SU-DHL-6 (cell line): ENCODE measurements around the gene TCTN3.
A peak's percentile ranks its signal among the peaks of the same experiment; 100 is the strongest.
"Not testable (repeated sequence)": the region's sequence is repeated elsewhere in the genome, so short reads cannot be mapped to it uniquely, and the experiment has no call there.

Experiments used
- H2AFZ ChIP-seq: fragments of 200-600 bp; sonication (generic); 2 replicates; pipeline ENCODE4 v1.6.1; 2014; ENCODE audit warnings: low read depth, mild to moderate bottlenecking, moderate library complexity, mixed read lengths, antibody characterized with exemption, low read length; ENCODE audit not compliant: severe bottlenecking
- H3F3A ChIP-seq: fragments of 200-600 bp; shearing (Covaris generic); 2 replicates; pipeline ENCODE4 v1.6.0; 2016; ENCODE audit warnings: antibody characterized with exemption, mild to moderate bottlenecking; ENCODE audit not compliant: insufficient read depth
- H3K27ac ChIP-seq: fragments of 200-600 bp; sonication (generic); 2 replicates; pipeline ENCODE4 v1.5.1; 2016; ENCODE audit warnings: low read depth, mild to moderate bottlenecking, low read length, moderate library complexity, mixed read lengths
- H3K27me3 ChIP-seq: fragments of 200-600 bp; sonication (generic), shearing (Covaris generic); 2 replicates; pipeline ENCODE4 v1.6.0; 2014; ENCODE audit warnings: mild to moderate bottlenecking, low read length
- H3K36me3 ChIP-seq: fragments of 200-600 bp; sonication (generic); 2 replicates; pipeline ENCODE4 v1.6.1; 2014; ENCODE audit warnings: mild to moderate bottlenecking, low read length, mixed read lengths
- H3K4me2 ChIP-seq: fragments of 300-600, 200-600 bp; shearing (Covaris generic), sonication (generic); 2 replicates; pipeline ENCODE4 v1.6.0; 2014; ENCODE audit warnings: low read length, low read depth, mild to moderate bottlenecking; ENCODE audit not compliant: poor library complexity, severe bottlenecking
- H3K4me3 ChIP-seq: fragments of 200-600 bp; sonication (generic); 2 replicates; pipeline ENCODE4 v1.5.1; 2014; ENCODE audit warnings: antibody characterized with exemption, low read length, mild to moderate bottlenecking, mixed read lengths; ENCODE audit not compliant: insufficient read depth, poor library complexity, severe bottlenecking
- H3K79me2 ChIP-seq: fragments of 200-600 bp; sonication (generic); 2 replicates; pipeline ENCODE4 v1.6.1; 2014; ENCODE audit warnings: mild to moderate bottlenecking, low read length, moderate library complexity; ENCODE audit not compliant: insufficient read depth
- H3K9ac ChIP-seq: fragments of 200-600 bp; sonication (generic); 2 replicates; pipeline ENCODE4 v1.7.0; 2014; ENCODE audit warnings: mild to moderate bottlenecking, low read length
- H3K9me2 ChIP-seq: fragments of 200-600 bp; sonication (generic); replicated peaks from 2 replicates; pipeline ENCODE4 v1.6.1; 2014; ENCODE audit warnings: low read length; ENCODE audit not compliant: insufficient read depth
- H3K9me3 ChIP-seq: fragments of 200-600 bp; sonication (generic); 2 replicates; pipeline ENCODE4 v1.6.1; 2014; ENCODE audit warnings: low read length, mixed read lengths; ENCODE audit not compliant: insufficient read depth
- H4K20me1 ChIP-seq: fragments of 200-600 bp; sonication (generic); 2 replicates; pipeline ENCODE4 v1.6.1; 2014; ENCODE audit warnings: low read depth, mild to moderate bottlenecking, antibody characterized with exemption, low read length, moderate library complexity, mixed read lengths
- CTCF ChIP-seq: fragments of 200-600 bp; sonication (generic); IDR thresholded peaks from one replicate; pipeline ENCODE4 v1.5.1; 2017; ENCODE audit warnings: antibody characterized with exemption, mild to moderate bottlenecking, low read length, moderate library complexity; ENCODE audit not compliant: insufficient read depth, poor library complexity, severe bottlenecking
- EZH2phosphoT487 ChIP-seq: fragments of 200-600 bp; sonication (generic), shearing (Covaris generic); conservative IDR thresholded peaks from 2 replicates; pipeline ENCODE4 v1.6.1; 2018; ENCODE audit warnings: mild to moderate bottlenecking, antibody characterized with exemption, low read length, moderate library complexity, mixed read lengths

The TCTN3 gene

GRCh38 chr10:95741807-95742467, 48.2 kb upstream of the TCTN3 start:
- no peaks in the 10 kb centered on the region for H3K36me3 ChIP-seq
- no peaks in the 10 kb centered on the region for H3K9me3 ChIP-seq
- peak overlapping the region; percentile 33 for H2AFZ ChIP-seq
- H4K20me1 ChIP-seq: no peaks in the 10 kb centered on the region
- H3K27ac ChIP-seq: no peak overlapping the region
- no peak overlapping the region for H3K9ac ChIP-seq
- H3K79me2 ChIP-seq: no peaks in the 10 kb centered on the region
- H3K4me2 ChIP-seq: peak overlapping the region; percentile 37
- H3K9me2 ChIP-seq: no peaks in the 10 kb centered on the region
- no peak overlapping the region for H3K4me3 ChIP-seq
- H3F3A ChIP-seq: no peaks in the 10 kb centered on the region
- no peaks in the 10 kb centered on the region for H3K27me3 ChIP-seq
- TF ChIP-seq EZH2phosphoT487: no peak
- no peak for TF ChIP-seq CTCF

GRCh38 chr10:95739056-95739455, 45.3 kb upstream of the TCTN3 start:
- no peak overlapping the region for H2AFZ ChIP-seq
- H3K36me3 ChIP-seq: no peaks in the 10 kb centered on the region
- no peaks in the 10 kb centered on the region for H3K9me2 ChIP-seq
- H3K9me3 ChIP-seq: no peaks in the 10 kb centered on the region; the same call in 1 of the 2 replicates
- H3K4me2 ChIP-seq: no peak overlapping the region
- no peak overlapping the region for H3K9ac ChIP-seq
- H3K27ac ChIP-seq: no peak overlapping the region
- H3K27me3 ChIP-seq: no peaks in the 10 kb centered on the region
- H3K4me3 ChIP-seq: no peak overlapping the region
- no peaks in the 10 kb centered on the region for H4K20me1 ChIP-seq
- no peaks in the 10 kb centered on the region for H3F3A ChIP-seq
- no peaks in the 10 kb centered on the region for H3K79me2 ChIP-seq
- TF ChIP-seq CTCF: no peak

- H3K9me2 ChIP-seq, H3K9ac ChIP-seq, H3K4me3 ChIP-seq, H3K27me3 ChIP-seq, H3K9me3 ChIP-seq, H3K79me2 ChIP-seq, H3K27ac ChIP-seq, H3K36me3 ChIP-seq, H3F3A ChIP-seq, H2AFZ ChIP-seq, H4K20me1 ChIP-seq, H3K4me2 ChIP-seq: not testable (repeated sequence)
These were observed 39.2 kb upstream of the TCTN3 start for GRCh38 chr10:95732907-95733306.

- Histone ChIP-seq H3K27me3 (no peaks in the 10 kb centered on the region), H3K27ac (no peak overlapping the region), H3K4me2 (peak overlapping the region; percentile 13), H3K36me3 (no peaks in the 10 kb centered on the region), H2AFZ (peak overlapping the region; percentile 31), H3K79me2 (no peaks in the 10 kb centered on the region), H4K20me1 (no peaks in the 10 kb centered on the region), H3F3A (peaks cover 6% of the 10 kb centered on the region; the same call in 1 of the 2 replicates), H3K4me3 (no peak overlapping the region), H3K9ac (no peak overlapping the region), H3K9me2 (no peaks in the 10 kb centered on the region), H3K9me3 (peaks cover 6% of the 10 kb centered on the region; the same call in 1 of the 2 replicates)
- no peak for TF ChIP-seq CTCF
- TF ChIP-seq EZH2phosphoT487: no peak
These were observed 36.5 kb upstream of the TCTN3 start for GRCh38 chr10:95730233-95730632.
